Suprapubic skin (tissue), 4 donors: ENCODE results near the gene TULP4.

Experiments
- CTCF ChIP-seq, 2 donors: fragments of 200-600 bp in 1 of 2; fragments of 450-650 bp in 1 of 2; sonication (generic) in 1 of 2; IDR thresholded peaks; one replicate each; pipeline ENCODE4 v1.5.1; 2016 to 2019; ENCODE audit warnings: antibody characterized with exemption in 2 of 2, mild to moderate bottlenecking in 1 of 2, moderate library complexity in 1 of 2
- EP300 ChIP-seq: sonication (generic); formaldehyde crosslinking; IDR thresholded peaks from one replicate; pipeline ENCODE4 v1.6.1; 2017; ENCODE audit warnings: antibody characterized with exemption
- POLR2AphosphoS5 ChIP-seq, 3 donors: sonication (generic); formaldehyde crosslinking; IDR thresholded peaks; one replicate each; pipeline ENCODE4 v1.6.1; 2017; ENCODE audit warnings: antibody characterized with exemption in 3 of 3

DNA sequence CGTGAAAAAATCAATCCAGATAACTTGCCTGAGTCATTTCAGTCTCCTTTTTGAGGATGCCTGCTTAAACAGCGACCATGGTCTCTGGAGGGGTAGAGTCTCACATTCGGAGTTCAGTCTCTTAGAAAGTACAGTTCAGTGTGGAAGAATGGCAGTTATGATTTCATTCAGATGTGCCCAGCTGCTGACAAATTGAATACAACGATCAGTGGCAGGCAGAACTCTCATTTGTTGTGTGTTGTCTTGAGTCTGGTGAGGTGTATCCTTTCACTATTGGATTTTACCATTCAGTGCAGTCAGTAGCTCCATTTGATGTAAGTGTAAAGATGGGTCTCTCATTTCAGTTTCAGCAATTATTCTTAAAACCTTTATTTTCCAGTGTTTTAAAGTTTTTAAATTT is 639 bp upstream of the TULP4 start:
- TF ChIP-seq CTCF (IDR thresholded peaks at IDR 0.05), result no peak
- TF ChIP-seq EP300, result no peak
- TF ChIP-seq POLR2AphosphoS5 (IDR thresholded peaks at IDR 0.05), result no peak
